Caco-2 (cell line): Measurements from ENCODE around the gene CSTF1. TPM values are rescaled to one million over a fixed set of nuclear protein-coding genes. Genes with fewer than 3 reads are reported as not detected.

Experiments
- BruUV-seq: library from RNA; stranded (reverse); fragments of 400-500 nt; replicated peaks from 2 replicates; lab custom pipeline; 2021; lab: Mats Ljungman, UMichigan
- CTCF ChIA-PET: fragments of 300-600 bp; sonication (Branson Sonifier 250); formaldehyde crosslinking; loops from one replicate; lab custom pipeline; 2022; ENCODE audit warnings: antibody characterized with exemption; lab: Charles Lee
- POLR2A ChIA-PET: fragments of 300-600 bp; sonication (Branson Sonifier 250); formaldehyde crosslinking; loops from one replicate; lab custom pipeline; 2022; ENCODE audit warnings: antibody characterized with exemption; lab: Charles Lee
- DNase-seq, 2 experiments: peaks; one replicate each; pipeline versions ENCODE4 v3.0.0 to v3.0.0-alpha.2; 2020 to 2022
- H3K27me3 ChIP-seq: replicated peaks from 2 replicates; pipeline ENCODE4 v1.6.0; 2011; ENCODE audit warnings: low read length; ENCODE audit not compliant: control insufficient read depth, insufficient read depth
- H3K36me3 ChIP-seq: 2 replicates; pipeline ENCODE4 v1.5.1; 2011; ENCODE audit warnings: low read length; ENCODE audit not compliant: control insufficient read depth, insufficient read depth
- H3K4me1 ChIP-seq: fragments of 250-450 bp; sonication (Bioruptor Pico); 2 replicates; pipeline ENCODE4 v1.5.1; 2020; ENCODE audit warnings: mild to moderate bottlenecking
- H3K4me3 ChIP-seq: 2 replicates; pipeline ENCODE4 v1.5.1; 2011; ENCODE audit warnings: low read depth, mild to moderate bottlenecking, control low read depth, low read length
- H3K9me3 ChIP-seq: fragments of 250-450 bp; sonication (Bioruptor Pico); 2 replicates; pipeline ENCODE4 v1.5.1; 2020; ENCODE audit warnings: mild to moderate bottlenecking, moderate library complexity
- H3K27ac Mint-ChIP-seq: one replicate; pipeline ENCODE4 v1.8.0; 2022; ENCODE audit warnings: mixed read lengths; ENCODE audit not compliant: unreplicated experiment
- H3K27me3 Mint-ChIP-seq: one replicate; pipeline ENCODE4 v1.8.0; 2022; ENCODE audit warnings: mixed read lengths; ENCODE audit not compliant: insufficient read depth, unreplicated experiment
- H3K36me3 Mint-ChIP-seq: one replicate; pipeline ENCODE4 v1.8.0; 2022; ENCODE audit warnings: mild to moderate bottlenecking, mixed read lengths; ENCODE audit not compliant: insufficient read depth, unreplicated experiment
- H3K4me1 Mint-ChIP-seq: one replicate; pipeline ENCODE4 v1.8.0; 2022; ENCODE audit warnings: low read depth, mixed read lengths; ENCODE audit not compliant: unreplicated experiment
- H3K4me3 Mint-ChIP-seq: one replicate; pipeline ENCODE4 v1.8.0; 2022; ENCODE audit warnings: mild to moderate bottlenecking, moderate library complexity, mixed read lengths; ENCODE audit not compliant: unreplicated experiment
- H3K9me3 Mint-ChIP-seq: one replicate; pipeline ENCODE4 v1.8.0; 2022; ENCODE audit warnings: mixed read lengths; ENCODE audit not compliant: unreplicated experiment
- CTCF ChIP-seq, 2 experiments: fragments of 200-600 bp in 1 of 2; IDR thresholded peaks; 1 replicate in 1 of 2; 2 replicates in 1 of 2; pipeline versions ENCODE4 v1.5.1 to v1.8.0; 2011 to 2022; ENCODE audit warnings: antibody characterized with exemption in 1 of 2, control low read depth in 1 of 2, inconsistent platforms in 1 of 2, low read depth in 1 of 2, low read length in 1 of 2, mild to moderate bottlenecking in 1 of 2, moderate library complexity in 1 of 2; ENCODE audit not compliant: insufficient read depth in 1 of 2, severe bottlenecking in 1 of 2, unreplicated experiment in 1 of 2
- intact Hi-C: fragments of 100-400 bp; cut with micrococcal nuclease; formaldehyde crosslinking; loops from one replicate; pipeline ENCODE4 v1.10.0; 2022; ENCODE audit not compliant: unreplicated experiment
- total RNA-seq: library from RNA; stranded (reverse); gene quantifications from 2 replicates; pipeline ENCODE4 v1.2.3, GENCODE V29; 2022

CSTF1 gene
- total RNA-seq, 1 experiment from 2014 or later = 97.0 TPM

DNA sequence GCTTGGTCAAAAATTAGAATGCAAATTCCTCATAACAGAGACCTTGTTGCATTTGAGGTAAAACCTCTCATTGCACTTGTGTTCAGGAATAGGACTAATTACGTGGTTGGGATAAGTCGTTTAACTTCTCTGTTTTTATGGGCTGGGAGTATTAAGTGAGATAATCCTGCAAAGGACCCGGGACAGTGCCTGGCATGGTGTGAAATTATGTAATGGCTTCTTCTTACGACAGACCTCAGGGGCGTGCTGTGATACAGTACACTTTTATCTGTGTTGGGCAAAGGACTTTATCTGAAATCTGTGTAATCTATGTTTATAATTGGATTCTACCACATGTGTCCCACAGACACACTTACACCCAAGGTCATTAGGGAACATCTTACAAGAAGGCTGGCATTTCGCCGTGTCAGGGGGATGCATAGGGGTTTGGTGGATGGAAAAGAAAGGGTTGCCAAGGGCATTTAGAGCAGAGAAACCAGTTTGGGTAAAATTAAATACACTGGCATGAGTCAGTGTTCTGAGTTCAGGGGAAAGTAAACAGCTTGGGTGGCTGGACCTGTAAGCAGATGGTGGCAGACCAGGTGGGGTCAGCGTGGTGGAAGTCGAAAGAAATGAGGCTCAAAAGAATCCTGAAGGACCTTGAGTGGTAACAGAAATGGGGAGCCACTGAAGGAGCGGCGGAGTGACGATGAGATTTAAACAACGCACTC is 58.8 kb downstream of the CSTF1 start:
- no peak overlapping the region for H3K27ac Mint-ChIP-seq
- ChIA-PET CTCF (interaction anchor here (0.6 kb wide), 1 partner anchor 79 kb away, joined by 7 read pairs; no protein-coding TSS in a partner anchor), POLR2A (no interaction called here)
- intact Hi-C loops = no loop called here
- no peak overlapping the region for H3K4me3 Mint-ChIP-seq
- H3K4me1 ChIP-seq = no peaks in the 10 kb centered on the region
- no peaks in the 10 kb centered on the region for H3K4me1 Mint-ChIP-seq
- TF ChIP-seq CTCF (IDR thresholded peaks at IDR 0.05; ENCODE audit: insufficient read depth in 1 of 2, low read depth in 1 of 2, low read length in 1 of 2, severe bottlenecking in 1 of 2, unreplicated experiment in 1 of 2) = no peak
- no peak overlapping the region for H3K4me3 ChIP-seq
- no peaks in the 10 kb centered on the region for H3K9me3 Mint-ChIP-seq
- no TSS peak for BruUV-seq
- no peaks in the 10 kb centered on the region for H3K36me3 Mint-ChIP-seq
- DNase-seq = no peak
- H3K27me3 Mint-ChIP-seq = no peaks in the 10 kb centered on the region
- no peaks in the 10 kb centered on the region for H3K36me3 ChIP-seq
- no peaks in the 10 kb centered on the region for H3K9me3 ChIP-seq
- H3K27me3 ChIP-seq = no peaks in the 10 kb centered on the region

DNA sequence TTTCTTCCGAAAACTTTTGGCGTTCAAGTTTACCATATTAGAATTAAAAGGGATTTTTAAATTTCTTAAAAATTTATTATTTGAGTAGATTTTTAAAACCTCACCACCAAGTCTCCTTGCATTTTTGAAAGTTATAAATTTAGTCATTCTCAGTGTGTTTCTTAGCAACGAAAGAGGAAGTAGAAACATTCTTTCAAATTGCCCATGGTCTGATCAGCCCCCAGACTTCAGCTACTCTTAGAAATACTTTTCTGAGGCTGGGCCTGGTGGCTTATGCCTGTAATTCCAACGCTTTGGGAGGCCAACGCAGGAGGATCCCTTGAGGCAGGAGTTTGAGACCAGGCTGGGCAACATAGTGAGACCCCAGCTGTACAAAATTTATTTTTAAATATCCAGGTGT is 60.9 kb downstream of the CSTF1 start:
- intact Hi-C loops = no loop called here
- no peak overlapping the region for H3K4me3 ChIP-seq
- Mint-ChIP-seq H3K27ac (no peak overlapping the region), H3K36me3 (no peaks in the 10 kb centered on the region), H3K27me3 (peaks cover 5% of the 10 kb centered on the region), H3K4me1 (no peaks in the 10 kb centered on the region), H3K4me3 (no peak overlapping the region), H3K9me3 (no peaks in the 10 kb centered on the region)
- BruUV-seq = no TSS peak
- DNase-seq = no peak
- no peaks in the 10 kb centered on the region for H3K36me3 ChIP-seq
- ChIA-PET CTCF (no interaction called here), POLR2A (no interaction called here)
- H3K27me3 ChIP-seq = no peaks in the 10 kb centered on the region
- H3K9me3 ChIP-seq = no peaks in the 10 kb centered on the region
- TF ChIP-seq CTCF (IDR thresholded peaks at IDR 0.05; ENCODE audit: insufficient read depth in 1 of 2, low read depth in 1 of 2, low read length in 1 of 2, severe bottlenecking in 1 of 2, unreplicated experiment in 1 of 2) = no peak
- no peaks in the 10 kb centered on the region for H3K4me1 ChIP-seq

GRCh38 chr20:56454754-56455153 is 62.3 kb downstream of the CSTF1 start:
- H3K4me3 ChIP-seq = no peak overlapping the region
- no peak overlapping the region for H3K27ac Mint-ChIP-seq
- TF ChIP-seq CTCF (IDR thresholded peaks at IDR 0.05; ENCODE audit: insufficient read depth in 1 of 2, low read depth in 1 of 2, low read length in 1 of 2, severe bottlenecking in 1 of 2, unreplicated experiment in 1 of 2) = no peak
- H3K4me1 Mint-ChIP-seq = no peaks in the 10 kb centered on the region
- H3K4me1 ChIP-seq = no peaks in the 10 kb centered on the region
- peaks cover 5% of the 10 kb centered on the region for H3K27me3 Mint-ChIP-seq
- intact Hi-C loops = no loop called here
- no peak for DNase-seq
- no peaks in the 10 kb centered on the region for H3K9me3 Mint-ChIP-seq
- no peak overlapping the region for H3K4me3 Mint-ChIP-seq
- BruUV-seq = no TSS peak
- no peaks in the 10 kb centered on the region for H3K27me3 ChIP-seq
- no peaks in the 10 kb centered on the region for H3K9me3 ChIP-seq
- no peaks in the 10 kb centered on the region for H3K36me3 Mint-ChIP-seq
- ChIA-PET POLR2A (interaction anchor here (0.6 kb wide), 1 partner anchor 45 kb away, joined by 4 read pairs; no protein-coding TSS in a partner anchor), CTCF (no interaction called here)
- no peaks in the 10 kb centered on the region for H3K36me3 ChIP-seq

Other genes with a start within 250 kb of the CSTF1 start
- gene MC3R, start 143.9 kb upstream of the CSTF1 start, total RNA-seq = not detected in 2 replicates
- 20.5 and 21.1 TPM in 2 replicates for gene FAM210B, start 33.7 kb upstream of the CSTF1 start, total RNA-seq
- 216 and 233 TPM in 2 replicates for gene AURKA, start 430 bp upstream of the CSTF1 start, total RNA-seq
- 0.64 and 0.67 TPM in 2 replicates for gene CASS4, start 19.6 kb downstream of the CSTF1 start, total RNA-seq
- gene RTF2, start 76.0 kb downstream of the CSTF1 start, total RNA-seq = 146 and 157 TPM in 2 replicates
- 0.57 and 1.2 TPM in 2 replicates for gene FAM209A, start 132.1 kb downstream of the CSTF1 start, total RNA-seq
- not detected in 2 replicates for gene FAM209B, start 140.6 kb downstream of the CSTF1 start, total RNA-seq
- 25.3 and 27.9 TPM in 2 replicates for gene TFAP2C, start 236.7 kb downstream of the CSTF1 start, total RNA-seq